ENCODE measurements around the gene ATRIP.
"Not testable (repeated sequence)": the region's sequence is repeated elsewhere in the genome, so short reads cannot be mapped to it uniquely, and the experiment has no call there.

The ATRIP gene

GRCh38 chr3:48439820-48440589 is 6.5 kb upstream of the ATRIP start, which contains the start of the genes CCDC51 and TMA7:
TSS of gene CCDC51 (minus strand) at chr3:48440119. CDS start at chr3:48435128, 4,991 bp downstream.
TSS of gene TMA7 (plus strand) at chr3:48440257. CDS start at chr3:48440297, 40 bp downstream.
- H3K9me3 ChIP-seq (ENCODE audit: control insufficient read depth, low read length) = no peaks in the 10 kb centered on the region
- H3K36me3 ChIP-seq (ENCODE audit: control insufficient read depth, insufficient read depth, low read length) = no peaks in the 10 kb centered on the region
- H3K4me3 ChIP-seq (ENCODE audit: low read length) = peak within 1 kb of the TSS; percentile 98
- peaks cover 15% of the 10 kb centered on the region for H3K4me1 ChIP-seq (ENCODE audit: control insufficient read depth, insufficient read depth, low read length)
- H3K27me3 ChIP-seq (ENCODE audit: control insufficient read depth, insufficient read depth, low read length) = no peaks in the 10 kb centered on the region
- peak within 1 kb of the TSS; percentile 93 for H3K9ac ChIP-seq (ENCODE audit: low read length)

- peaks cover 14% of the 10 kb centered on the region for H3K4me1 ChIP-seq (ENCODE audit: control insufficient read depth, insufficient read depth, low read length)
- H3K36me3 ChIP-seq (ENCODE audit: control insufficient read depth, insufficient read depth, low read length) = no peaks in the 10 kb centered on the region
- no peaks in the 10 kb centered on the region for H3K27me3 ChIP-seq (ENCODE audit: control insufficient read depth, insufficient read depth, low read length)
- peak overlapping the region; percentile 98 for H3K4me3 ChIP-seq (ENCODE audit: low read length)
- peak overlapping the region; percentile 93 for H3K9ac ChIP-seq (ENCODE audit: low read length)
- no peaks in the 10 kb centered on the region for H3K9me3 ChIP-seq (ENCODE audit: control insufficient read depth, low read length)
Observed at GRCh38 chr3:48440590-48440958, 6.0 kb upstream of the ATRIP start.

GRCh38 chr3:48441940-48442339 is 4.6 kb upstream of the ATRIP start:
- Histone ChIP-seq H3K9ac (ENCODE audit: low read length) (peak overlapping the region; percentile 18), H3K36me3 (ENCODE audit: control insufficient read depth, insufficient read depth, low read length) (no peaks in the 10 kb centered on the region), H3K4me3 (ENCODE audit: low read length) (no peak overlapping the region), H3K27me3 (ENCODE audit: control insufficient read depth, insufficient read depth, low read length) (no peaks in the 10 kb centered on the region), H3K4me1 (ENCODE audit: control insufficient read depth, insufficient read depth, low read length) (peaks cover 7% of the 10 kb centered on the region), H3K9me3 (ENCODE audit: control insufficient read depth, low read length) (no peaks in the 10 kb centered on the region)

- Histone ChIP-seq H3K36me3 (ENCODE audit: control insufficient read depth, insufficient read depth, low read length) (no peaks in the 10 kb centered on the region), H3K9ac (ENCODE audit: low read length) (no peak overlapping the region), H3K27me3 (ENCODE audit: control insufficient read depth, insufficient read depth, low read length) (no peaks in the 10 kb centered on the region), H3K4me3 (ENCODE audit: low read length) (peak overlapping the region; percentile 80), H3K9me3 (ENCODE audit: control insufficient read depth, low read length) (no peaks in the 10 kb centered on the region), H3K4me1 (ENCODE audit: control insufficient read depth, insufficient read depth, low read length) (peaks cover 13% of the 10 kb centered on the region)
Observed at GRCh38 chr3:48445277-48445882, 1.2 kb upstream of the ATRIP start.

- Histone ChIP-seq H3K9me3 (ENCODE audit: control insufficient read depth, low read length) (no peaks in the 10 kb centered on the region), H3K9ac (ENCODE audit: low read length) (peak overlapping the region; percentile 80), H3K27me3 (ENCODE audit: control insufficient read depth, insufficient read depth, low read length) (no peaks in the 10 kb centered on the region), H3K36me3 (ENCODE audit: control insufficient read depth, insufficient read depth, low read length) (no peaks in the 10 kb centered on the region), H3K4me1 (ENCODE audit: control insufficient read depth, insufficient read depth, low read length) (peaks cover 13% of the 10 kb centered on the region), H3K4me3 (ENCODE audit: low read length) (peak overlapping the region; percentile 80)
Observed at GRCh38 chr3:48446043-48446424, 503 bp upstream of the ATRIP start.

GRCh38 chr3:48451270-48451669 is 4.7 kb downstream of the ATRIP start:
- Histone ChIP-seq H3K27me3 (ENCODE audit: control insufficient read depth, insufficient read depth, low read length) (no peaks in the 10 kb centered on the region), H3K36me3 (ENCODE audit: control insufficient read depth, insufficient read depth, low read length) (no peaks in the 10 kb centered on the region), H3K4me1 (ENCODE audit: control insufficient read depth, insufficient read depth, low read length) (peaks cover 5% of the 10 kb centered on the region), H3K9ac (ENCODE audit: low read length) (no peak overlapping the region), H3K4me3 (ENCODE audit: low read length) (no peak overlapping the region), H3K9me3 (ENCODE audit: control insufficient read depth, low read length) (no peaks in the 10 kb centered on the region)

GRCh38 chr3:48456456-48456855 is 9.9 kb downstream of the ATRIP start:
- Histone ChIP-seq H3K9me3 (ENCODE audit: control insufficient read depth, low read length) (no peaks in the 10 kb centered on the region), H3K36me3 (ENCODE audit: control insufficient read depth, insufficient read depth, low read length) (no peaks in the 10 kb centered on the region), H3K9ac (ENCODE audit: low read length) (no peak overlapping the region), H3K4me1 (ENCODE audit: control insufficient read depth, insufficient read depth, low read length) (no peaks in the 10 kb centered on the region), H3K27me3 (ENCODE audit: control insufficient read depth, insufficient read depth, low read length) (no peaks in the 10 kb centered on the region), H3K4me3 (ENCODE audit: low read length) (no peak overlapping the region)

- no peaks in the 10 kb centered on the region for H3K36me3 ChIP-seq (ENCODE audit: control insufficient read depth, insufficient read depth, low read length)
- H3K4me1 ChIP-seq (ENCODE audit: control insufficient read depth, insufficient read depth, low read length) = no peaks in the 10 kb centered on the region
- no peak overlapping the region for H3K4me3 ChIP-seq (ENCODE audit: low read length)
- H3K9me3 ChIP-seq (ENCODE audit: control insufficient read depth, low read length) = no peaks in the 10 kb centered on the region
- no peak overlapping the region for H3K9ac ChIP-seq (ENCODE audit: low read length)
- no peaks in the 10 kb centered on the region for H3K27me3 ChIP-seq (ENCODE audit: control insufficient read depth, insufficient read depth, low read length)
Observed at GRCh38 chr3:48459331-48459730, 12.8 kb downstream of the ATRIP start.

GRCh38 chr3:48459773-48460516 is 13.4 kb downstream of the ATRIP start:
- Histone ChIP-seq H3K4me1 (ENCODE audit: control insufficient read depth, insufficient read depth, low read length) (peaks cover 4% of the 10 kb centered on the region), H3K9me3 (ENCODE audit: control insufficient read depth, low read length) (no peaks in the 10 kb centered on the region), H3K36me3 (ENCODE audit: control insufficient read depth, insufficient read depth, low read length) (no peaks in the 10 kb centered on the region), H3K9ac (ENCODE audit: low read length) (no peak overlapping the region), H3K4me3 (ENCODE audit: low read length) (no peak overlapping the region), H3K27me3 (ENCODE audit: control insufficient read depth, insufficient read depth, low read length) (no peaks in the 10 kb centered on the region)

- Histone ChIP-seq H3K4me1 (ENCODE audit: control insufficient read depth, insufficient read depth, low read length) (peaks cover 10% of the 10 kb centered on the region), H3K4me3 (ENCODE audit: low read length) (no peak overlapping the region), H3K27me3 (ENCODE audit: control insufficient read depth, insufficient read depth, low read length) (no peaks in the 10 kb centered on the region), H3K9me3 (ENCODE audit: control insufficient read depth, low read length) (no peaks in the 10 kb centered on the region), H3K9ac (ENCODE audit: low read length) (no peak overlapping the region), H3K36me3 (ENCODE audit: control insufficient read depth, insufficient read depth, low read length) (no peaks in the 10 kb centered on the region)
Observed at GRCh38 chr3:48460517-48460902, 14.0 kb downstream of the ATRIP start.

- H3K4me1 ChIP-seq (ENCODE audit: control insufficient read depth, insufficient read depth, low read length) = peaks cover 21% of the 10 kb centered on the region
- H3K36me3 ChIP-seq (ENCODE audit: control insufficient read depth, insufficient read depth, low read length); H3K27me3 ChIP-seq (ENCODE audit: control insufficient read depth, insufficient read depth, low read length); H3K4me3 ChIP-seq (ENCODE audit: low read length); H3K9me3 ChIP-seq (ENCODE audit: control insufficient read depth, low read length); H3K9ac ChIP-seq (ENCODE audit: low read length): not testable (repeated sequence)
Observed at GRCh38 chr3:48461767-48462166, 15.2 kb downstream of the ATRIP start.

- no peaks in the 10 kb centered on the region for H3K36me3 ChIP-seq (ENCODE audit: control insufficient read depth, insufficient read depth, low read length)
- H3K4me3 ChIP-seq (ENCODE audit: low read length) = no peak overlapping the region
- no peak overlapping the region for H3K9ac ChIP-seq (ENCODE audit: low read length)
Observed at GRCh38 chr3:48463703-48464102, 17.2 kb downstream of the ATRIP start.

More at GRCh38 chr3:48463703-48464102, 17.2 kb downstream of the ATRIP start:
- no peaks in the 10 kb centered on the region for H3K27me3 ChIP-seq (ENCODE audit: control insufficient read depth, insufficient read depth, low read length)
- H3K9me3 ChIP-seq (ENCODE audit: control insufficient read depth, low read length) = no peaks in the 10 kb centered on the region
- peaks cover 40% of the 10 kb centered on the region for H3K4me1 ChIP-seq (ENCODE audit: control insufficient read depth, insufficient read depth, low read length)

Data from mucosa of stomach (tissue), 1 donor.